GM10266 (cell line): Measurements from ENCODE around the gene DDR1.

Experiments used
- DNase-seq: peaks from one replicate; pipeline ENCODE4 v3.0.0; 2012; ENCODE audit errors: extremely low spot score
- TF ChIP-seq, protein P1 (sequence below): IDR thresholded peaks from 2 replicates; pipeline ENCODE4 v1.5.1; 2012; ENCODE audit warnings: mild to moderate bottlenecking, low read depth; ENCODE audit not compliant: control insufficient read depth, insufficient read depth; ENCODE audit errors: missing control alignments

Gene DDR1

GRCh38 chr6:30879684-30880427 is 4.5 kb upstream of the DDR1 start:
- DNase-seq, result peak; percentile 13
- TF ChIP-seq, protein P1, sequence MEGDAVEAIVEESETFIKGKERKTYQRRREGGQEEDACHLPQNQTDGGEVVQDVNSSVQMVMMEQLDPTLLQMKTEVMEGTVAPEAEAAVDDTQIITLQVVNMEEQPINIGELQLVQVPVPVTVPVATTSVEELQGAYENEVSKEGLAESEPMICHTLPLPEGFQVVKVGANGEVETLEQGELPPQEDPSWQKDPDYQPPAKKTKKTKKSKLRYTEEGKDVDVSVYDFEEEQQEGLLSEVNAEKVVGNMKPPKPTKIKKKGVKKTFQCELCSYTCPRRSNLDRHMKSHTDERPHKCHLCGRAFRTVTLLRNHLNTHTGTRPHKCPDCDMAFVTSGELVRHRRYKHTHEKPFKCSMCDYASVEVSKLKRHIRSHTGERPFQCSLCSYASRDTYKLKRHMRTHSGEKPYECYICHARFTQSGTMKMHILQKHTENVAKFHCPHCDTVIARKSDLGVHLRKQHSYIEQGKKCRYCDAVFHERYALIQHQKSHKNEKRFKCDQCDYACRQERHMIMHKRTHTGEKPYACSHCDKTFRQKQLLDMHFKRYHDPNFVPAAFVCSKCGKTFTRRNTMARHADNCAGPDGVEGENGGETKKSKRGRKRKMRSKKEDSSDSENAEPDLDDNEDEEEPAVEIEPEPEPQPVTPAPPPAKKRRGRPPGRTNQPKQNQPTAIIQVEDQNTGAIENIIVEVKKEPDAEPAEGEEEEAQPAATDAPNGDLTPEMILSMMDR, result no peak

- TF ChIP-seq, protein P1, result no peak
- DNase-seq, result no peak
Observed at GRCh38 chr6:30880698-30881252, 3.5 kb upstream of the DDR1 start.

GRCh38 chr6:30881392-30882203 is 2.7 kb upstream of the DDR1 start:
- TF ChIP-seq, protein P1, result no peak
- DNase-seq, result peak; percentile 10

GRCh38 chr6:30882204-30882758 is 2.0 kb upstream of the DDR1 start:
- peak; percentile 16 for DNase-seq
- TF ChIP-seq, protein P1, result no peak

- DNase-seq, result peak; percentile 71
- TF ChIP-seq, protein P1, result no peak
Observed at GRCh38 chr6:30882759-30883684, 1.3 kb upstream of the DDR1 start.
